Epidermal melanocyte (primary cell): ENCODE measurements around the gene SH3PXD2A.

Experiments used
- DNase-seq: peaks from one replicate; pipeline ENCODE4 v3.0.0; 2011; ENCODE audit warnings: low spot score; ENCODE audit not compliant: insufficient read length

The SH3PXD2A gene

GRCh38 chr10:103834436-103835095, 20.8 kb downstream of the SH3PXD2A start:
- DNase-seq = no peak

GRCh38 chr10:103833731-103834365, 21.5 kb downstream of the SH3PXD2A start:
- no peak for DNase-seq

- DNase-seq = no peak
Observed at GRCh38 chr10:103832806-103833205, 22.6 kb downstream of the SH3PXD2A start.

- no peak for DNase-seq
Observed at GRCh38 chr10:103829838-103830465, 25.4 kb downstream of the SH3PXD2A start.

GRCh38 chr10:103829278-103829677, 26.1 kb downstream of the SH3PXD2A start:
- DNase-seq = no peak

DNA sequence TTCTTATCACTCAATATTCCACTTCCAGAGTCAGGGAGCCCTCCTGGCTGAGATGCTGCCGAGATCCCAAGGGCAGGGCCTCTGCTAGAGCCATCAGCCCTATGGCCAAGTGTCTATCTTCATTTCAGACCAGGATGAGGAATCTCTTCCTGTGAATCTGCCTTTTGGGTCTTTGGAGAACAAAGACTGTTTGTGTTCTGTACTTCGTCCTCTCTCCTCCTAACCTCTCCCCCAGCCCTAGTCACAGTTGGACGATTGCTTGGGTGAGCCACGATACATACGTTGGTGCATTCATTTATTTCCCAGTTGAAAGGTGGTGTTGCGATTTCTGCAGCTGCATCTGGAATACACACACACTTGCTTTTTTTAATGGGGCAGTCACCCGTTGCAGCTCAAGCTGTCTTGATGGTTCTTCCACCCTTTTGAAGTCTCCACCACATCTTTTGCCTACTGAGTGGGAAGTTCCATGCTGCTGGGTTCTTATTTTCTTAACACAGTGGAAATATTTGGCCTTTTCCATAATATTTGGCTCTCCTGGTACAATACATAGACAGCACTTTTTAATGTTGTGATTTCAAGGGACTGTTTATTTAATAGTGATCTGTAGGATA, 26.7 kb downstream of the SH3PXD2A start:
- DNase-seq = peak; percentile 42

DNA sequence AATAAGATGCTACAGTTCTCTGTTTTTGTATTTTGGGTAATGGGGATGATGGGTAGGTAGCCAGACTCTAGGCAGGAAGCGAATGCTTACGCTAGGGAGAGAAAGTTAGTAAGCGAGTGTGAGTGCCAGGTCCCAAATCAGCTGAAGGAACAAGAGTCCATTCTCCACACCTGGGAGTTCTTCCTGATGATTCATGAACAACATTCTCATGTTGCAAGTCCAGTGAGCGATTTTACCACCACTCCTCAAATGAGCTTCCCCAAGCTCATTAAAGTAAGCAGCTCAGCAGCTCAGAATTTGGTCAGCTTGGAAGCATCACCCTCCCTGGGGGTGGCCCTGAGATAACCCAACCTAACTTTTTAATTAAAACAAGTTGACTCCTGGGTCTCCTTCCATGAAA, 27.3 kb downstream of the SH3PXD2A start:
- DNase-seq = no peak

DNA sequence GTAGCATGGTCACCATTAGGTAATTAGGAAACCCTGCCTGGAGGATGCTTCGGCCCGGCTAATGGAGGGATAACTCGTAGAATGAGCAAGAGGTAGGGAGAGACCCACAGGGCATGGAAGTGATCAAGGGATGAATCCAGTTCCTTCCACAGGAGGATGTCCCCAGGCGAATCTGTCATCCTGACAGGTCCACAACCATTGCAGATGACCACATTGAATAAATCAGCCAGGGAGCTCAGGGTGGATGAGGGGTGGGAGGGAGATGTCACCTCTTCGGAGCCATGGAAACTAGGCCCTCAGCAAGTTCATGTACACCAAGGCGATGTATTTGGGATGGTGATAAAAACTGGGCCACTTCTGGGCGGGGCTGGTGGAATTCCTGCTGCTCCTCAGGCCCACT, 28.5 kb downstream of the SH3PXD2A start:
- no peak for DNase-seq

- DNase-seq = no peak
Observed at GRCh38 chr10:103824281-103824680, 31.1 kb downstream of the SH3PXD2A start.

DNA sequence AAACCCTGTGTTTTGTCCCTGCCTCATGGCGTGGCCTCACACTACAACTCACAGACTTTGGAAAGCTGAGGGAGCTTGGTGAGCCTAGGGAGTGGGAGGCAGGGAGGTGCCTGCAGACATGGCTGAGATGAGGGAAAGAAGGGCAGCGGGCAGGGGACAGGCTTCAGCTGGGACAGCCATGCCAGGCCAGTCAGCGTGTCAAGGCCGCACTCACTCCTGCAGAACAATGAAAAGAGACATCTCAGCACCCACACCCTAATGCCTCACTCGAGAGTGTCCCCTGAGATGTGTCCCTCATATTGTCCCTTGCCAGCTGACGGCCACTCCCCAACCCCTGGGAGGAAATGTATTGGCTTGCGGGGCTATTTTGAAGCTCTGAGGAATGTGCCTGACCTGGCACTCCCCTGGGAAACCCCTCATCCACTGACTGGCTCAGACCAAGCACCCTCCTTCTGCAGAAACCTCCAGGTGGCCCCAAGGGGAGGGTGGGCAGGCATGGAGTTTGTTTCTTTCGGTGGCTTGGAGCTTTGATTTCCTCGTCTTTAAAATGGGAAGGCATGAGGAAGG, 31.6 kb downstream of the SH3PXD2A start:
- no peak for DNase-seq

DNA sequence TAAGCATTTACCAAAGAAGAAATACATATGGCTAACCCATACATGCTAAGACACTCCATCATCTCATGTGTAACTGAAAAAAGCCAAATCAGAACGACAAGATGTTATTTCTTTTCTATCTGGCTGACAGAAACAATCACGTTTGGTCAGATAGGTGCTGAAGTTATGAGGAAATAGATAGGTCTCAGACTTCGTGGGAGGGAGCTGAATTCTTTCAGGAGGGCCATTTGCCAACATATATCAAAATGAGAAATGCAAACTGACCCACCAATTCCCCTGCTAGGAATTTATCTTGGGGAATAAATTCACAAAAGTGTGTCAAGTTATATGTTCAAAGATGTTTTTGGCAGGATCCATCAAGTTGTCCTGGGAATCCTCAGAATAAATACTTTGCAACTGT, 32.6 kb downstream of the SH3PXD2A start:
- DNase-seq = no peak

DNA sequence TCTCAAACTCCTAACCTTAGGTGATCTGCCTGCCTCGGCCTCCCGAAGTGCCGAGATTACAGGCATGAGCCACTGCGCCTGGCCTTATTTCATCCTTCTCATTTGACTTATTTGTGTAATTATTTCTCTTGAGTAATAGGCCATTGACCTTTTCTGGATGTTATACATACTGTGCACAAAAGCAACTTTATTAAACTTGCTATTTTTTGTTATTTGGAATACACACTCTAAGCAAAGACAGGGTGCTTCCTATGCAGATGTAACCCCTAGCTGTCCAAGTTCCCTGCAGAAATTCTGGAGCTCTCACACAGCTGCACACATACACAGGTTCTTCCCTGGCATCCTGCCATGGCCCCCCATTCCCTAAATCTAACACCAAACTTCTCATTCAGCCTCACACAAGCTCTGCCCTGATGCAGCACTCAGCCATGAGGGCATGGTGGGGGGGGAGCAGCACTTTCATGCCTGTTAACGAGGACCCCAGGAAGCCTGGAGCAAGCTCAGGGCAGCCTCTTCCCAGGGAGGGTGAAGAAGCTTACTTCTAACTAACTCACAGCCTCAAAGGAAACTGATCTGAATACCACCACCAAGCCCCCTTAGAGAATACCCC, 33.2 kb downstream of the SH3PXD2A start:
- DNase-seq = no peak

- no peak for DNase-seq
Observed at GRCh38 chr10:103820101-103821062, 35.0 kb downstream of the SH3PXD2A start.

DNA sequence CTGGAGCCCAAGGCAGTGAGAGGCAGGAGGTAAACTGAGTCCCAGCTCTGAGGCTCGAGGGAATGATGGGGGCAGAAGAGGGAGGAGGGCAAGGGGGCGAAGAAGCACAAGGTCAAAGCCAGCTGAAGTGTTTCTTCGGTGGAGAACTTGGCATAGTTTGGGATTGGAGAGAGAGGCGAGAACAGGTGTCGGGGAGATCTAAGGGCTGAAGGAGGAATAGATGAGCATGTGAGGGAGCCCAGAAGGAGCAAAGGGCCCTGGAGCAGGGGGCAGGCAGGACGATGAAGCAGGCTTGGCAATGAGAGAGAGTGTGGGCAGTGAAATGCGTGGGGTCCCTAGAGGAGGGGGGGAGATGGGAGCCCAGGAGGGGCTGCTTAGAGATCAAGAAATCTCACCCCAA, 35.9 kb downstream of the SH3PXD2A start:
- no peak for DNase-seq

DNA sequence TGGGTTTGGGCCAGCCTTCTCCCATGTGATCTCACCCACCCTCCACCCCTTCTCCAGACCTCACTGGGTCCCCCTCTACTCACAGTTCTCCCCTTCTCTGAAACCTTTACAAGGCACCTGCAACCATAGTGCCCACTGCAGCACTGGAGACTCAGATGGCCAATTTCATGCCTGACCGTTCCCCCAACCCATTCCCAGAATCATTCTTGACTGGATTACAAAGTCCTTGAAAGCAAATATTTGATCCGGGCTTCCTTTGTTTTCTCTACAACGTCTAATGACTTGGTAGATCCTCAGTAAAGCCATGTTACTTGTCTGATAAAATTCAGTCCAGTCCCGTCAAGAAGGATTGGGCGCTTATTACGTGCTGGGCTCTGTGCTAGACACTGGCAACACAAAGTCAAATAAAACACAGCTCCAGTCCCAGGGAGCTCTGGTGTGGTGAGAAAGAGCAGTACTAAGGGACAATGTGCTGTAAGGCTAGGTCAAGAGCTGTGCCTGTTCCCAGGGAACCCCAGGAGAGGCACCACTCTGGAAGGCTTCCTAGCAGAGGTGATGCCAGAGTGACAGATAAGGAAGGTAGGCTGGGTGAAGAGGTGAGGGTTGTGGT, 36.5 kb downstream of the SH3PXD2A start:
- DNase-seq = no peak

DNA sequence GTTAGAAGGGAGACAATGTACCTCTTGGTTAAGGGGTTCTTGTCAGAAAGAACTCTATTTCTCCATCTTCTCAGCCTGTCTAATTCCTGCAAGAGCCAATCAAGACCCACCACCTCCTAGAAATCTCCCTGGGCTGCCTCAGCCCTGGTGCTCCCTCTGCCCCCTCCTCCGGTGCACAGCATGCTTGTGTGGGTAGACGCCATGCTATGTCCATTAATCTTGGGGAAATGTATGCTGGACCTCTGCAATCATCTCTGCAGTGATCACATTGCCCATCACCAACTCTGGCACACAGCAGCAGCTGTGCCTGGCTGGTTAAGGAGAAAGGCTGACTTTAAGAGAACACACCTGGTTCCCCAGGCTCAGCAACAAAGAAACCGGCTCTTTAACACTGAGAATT, 37.3 kb downstream of the SH3PXD2A start:
- DNase-seq = no peak

GRCh38 chr10:103816431-103816830, 38.9 kb downstream of the SH3PXD2A start:
- no peak for DNase-seq

DNA sequence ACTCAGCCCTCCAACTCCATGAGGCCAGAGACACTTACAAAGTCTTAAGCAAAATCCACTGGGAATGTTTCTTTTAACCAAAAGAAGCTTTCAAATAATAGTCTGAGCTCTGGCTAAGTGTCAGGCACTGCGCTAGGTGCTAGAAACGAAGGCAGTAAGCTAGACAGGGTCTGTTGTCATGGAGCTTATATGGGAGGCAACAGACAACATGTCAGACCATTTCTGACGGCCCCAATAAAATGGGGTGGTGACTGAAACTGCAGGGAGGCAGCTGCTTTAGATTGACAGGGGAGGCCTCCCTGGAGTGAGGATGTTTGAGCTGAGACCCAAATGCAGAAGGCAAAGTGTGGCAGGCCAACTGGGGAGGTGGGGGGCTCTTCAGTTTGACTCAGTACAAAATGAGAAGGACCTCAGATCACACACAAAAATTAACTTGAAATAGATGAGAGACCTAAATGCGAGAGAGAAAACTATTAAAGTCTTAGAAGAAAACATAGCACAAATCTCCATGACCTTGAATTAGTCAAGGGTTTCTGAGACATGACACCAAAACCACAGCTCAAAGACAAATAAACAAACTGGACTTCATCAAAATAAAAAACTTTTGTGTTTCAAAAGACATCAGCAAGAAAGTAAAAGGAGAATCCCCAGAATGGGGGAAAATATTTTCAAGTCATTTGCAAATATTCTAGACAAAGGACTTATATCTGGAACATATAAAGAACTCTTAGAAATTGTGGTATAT, 40.6 kb downstream of the SH3PXD2A start:
- no peak for DNase-seq

- DNase-seq = no peak
Observed at GRCh38 chr10:103814105-103814504, 41.3 kb downstream of the SH3PXD2A start.
